Heart left ventricle (tissue), 13 donors: ENCODE measurements around the gene MISP.

ENCODE experiments used
- POLR2A ChIP-seq, 2 donors: fragments of 450-650 bp; IDR thresholded peaks; one replicate each; pipeline ENCODE4 v1.6.1; 2017; ENCODE audit warnings: antibody characterized with exemption in 2 of 2, mild to moderate bottlenecking in 2 of 2, moderate library complexity in 2 of 2
- TF ChIP-seq, protein P1 (sequence below), 12 donors: fragments of 200-600 bp; sonication (generic) in 4 of 12; IDR thresholded peaks; one replicate each; pipeline versions ENCODE4 v1.5.0 to v1.8.0; 2018 to 2022; ENCODE audit warnings: antibody characterized with exemption in 12 of 12, mild to moderate bottlenecking in 5 of 12
- donor health status: ischemic (EF 13 %, LVEDD 7.1; RV severe dilation, severe dysfunction).
- donor health status: DM: no; HTN: yes; CAD: no.
- donor health status: DM: no; HTN: no; CAD: no.
- donor health status: ischemic (EF 25% LVEDD 6.9; RV normal size, moderate dysfunction).
- donor health status: ischemic (EF 25% LVEDD 5.7; RV mildly dilated, moderate dysfunction).
- donor health status: ischemic (EF 35%, LVEDD 5.7; RV mildly dilated, moderate dysfunction).
- donor health status: nonischemic (EF 11% LVEDD 7.7; RV severe dilation, severe dysfunction).
- donor health status: DM: yes; HTN: yes; CAD: no.
- donor health status: PGD.
- donor health status: ischemic (EF 29% LVEDD 5.4; RV normal size, mild dysfunction).
- donor health status: nonischemic (EF 23%, LVEDD 6.1; RV moderate dilation, normal function).

DNA sequence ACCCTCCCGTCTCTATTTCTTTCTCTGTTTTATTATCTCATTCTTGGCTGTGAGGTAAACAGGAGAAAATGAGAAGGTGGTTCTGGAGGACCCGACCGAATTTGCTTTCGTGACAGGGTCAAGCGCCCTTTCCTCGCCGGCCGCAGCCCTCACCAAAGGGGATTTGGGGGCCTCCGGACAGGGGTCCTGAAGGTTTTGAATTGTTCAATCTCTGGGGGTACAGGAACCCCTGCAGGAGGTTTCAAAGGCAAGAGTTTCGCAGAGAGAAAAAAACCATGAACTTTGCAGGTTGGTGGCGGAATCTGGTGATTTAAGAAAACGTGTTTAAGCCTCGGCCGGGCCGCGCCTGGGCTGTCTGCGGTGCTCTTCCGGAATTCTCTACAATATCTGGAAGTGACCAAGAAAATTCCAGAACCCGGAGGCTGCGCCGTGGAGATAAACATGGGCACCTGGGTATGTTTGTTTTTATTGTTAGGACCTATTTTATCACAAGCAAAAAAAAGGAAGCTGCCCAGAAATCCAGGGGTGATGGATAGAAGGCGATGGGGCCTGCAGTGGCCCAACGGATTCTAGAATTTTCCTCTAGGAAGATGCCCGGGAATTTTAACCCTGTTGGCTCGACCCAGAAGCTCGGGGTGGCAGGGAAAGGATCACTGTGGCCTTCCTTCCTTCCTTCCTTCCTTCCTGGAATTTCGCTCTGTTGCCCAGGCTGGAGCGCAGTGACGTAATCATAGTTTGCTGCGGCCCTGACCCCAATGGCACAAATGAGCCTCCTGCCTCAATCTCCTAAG is 32.2 kb downstream of the MISP start:
- TF ChIP-seq, protein P1, sequence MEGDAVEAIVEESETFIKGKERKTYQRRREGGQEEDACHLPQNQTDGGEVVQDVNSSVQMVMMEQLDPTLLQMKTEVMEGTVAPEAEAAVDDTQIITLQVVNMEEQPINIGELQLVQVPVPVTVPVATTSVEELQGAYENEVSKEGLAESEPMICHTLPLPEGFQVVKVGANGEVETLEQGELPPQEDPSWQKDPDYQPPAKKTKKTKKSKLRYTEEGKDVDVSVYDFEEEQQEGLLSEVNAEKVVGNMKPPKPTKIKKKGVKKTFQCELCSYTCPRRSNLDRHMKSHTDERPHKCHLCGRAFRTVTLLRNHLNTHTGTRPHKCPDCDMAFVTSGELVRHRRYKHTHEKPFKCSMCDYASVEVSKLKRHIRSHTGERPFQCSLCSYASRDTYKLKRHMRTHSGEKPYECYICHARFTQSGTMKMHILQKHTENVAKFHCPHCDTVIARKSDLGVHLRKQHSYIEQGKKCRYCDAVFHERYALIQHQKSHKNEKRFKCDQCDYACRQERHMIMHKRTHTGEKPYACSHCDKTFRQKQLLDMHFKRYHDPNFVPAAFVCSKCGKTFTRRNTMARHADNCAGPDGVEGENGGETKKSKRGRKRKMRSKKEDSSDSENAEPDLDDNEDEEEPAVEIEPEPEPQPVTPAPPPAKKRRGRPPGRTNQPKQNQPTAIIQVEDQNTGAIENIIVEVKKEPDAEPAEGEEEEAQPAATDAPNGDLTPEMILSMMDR (IDR thresholded peaks at IDR 0.05): no peak
- TF ChIP-seq POLR2A (IDR thresholded peaks at IDR 0.05): no peak
